ENCODE measurements around the gene MAGEA8.
A peak's percentile ranks its signal among the peaks of the same experiment; 100 is the strongest.
"Not testable (repeated sequence)": the region's sequence is repeated elsewhere in the genome, so short reads cannot be mapped to it uniquely, and the experiment has no call there.

The MAGEA8 gene, protein sequence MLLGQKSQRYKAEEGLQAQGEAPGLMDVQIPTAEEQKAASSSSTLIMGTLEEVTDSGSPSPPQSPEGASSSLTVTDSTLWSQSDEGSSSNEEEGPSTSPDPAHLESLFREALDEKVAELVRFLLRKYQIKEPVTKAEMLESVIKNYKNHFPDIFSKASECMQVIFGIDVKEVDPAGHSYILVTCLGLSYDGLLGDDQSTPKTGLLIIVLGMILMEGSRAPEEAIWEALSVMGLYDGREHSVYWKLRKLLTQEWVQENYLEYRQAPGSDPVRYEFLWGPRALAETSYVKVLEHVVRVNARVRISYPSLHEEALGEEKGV

DNA sequence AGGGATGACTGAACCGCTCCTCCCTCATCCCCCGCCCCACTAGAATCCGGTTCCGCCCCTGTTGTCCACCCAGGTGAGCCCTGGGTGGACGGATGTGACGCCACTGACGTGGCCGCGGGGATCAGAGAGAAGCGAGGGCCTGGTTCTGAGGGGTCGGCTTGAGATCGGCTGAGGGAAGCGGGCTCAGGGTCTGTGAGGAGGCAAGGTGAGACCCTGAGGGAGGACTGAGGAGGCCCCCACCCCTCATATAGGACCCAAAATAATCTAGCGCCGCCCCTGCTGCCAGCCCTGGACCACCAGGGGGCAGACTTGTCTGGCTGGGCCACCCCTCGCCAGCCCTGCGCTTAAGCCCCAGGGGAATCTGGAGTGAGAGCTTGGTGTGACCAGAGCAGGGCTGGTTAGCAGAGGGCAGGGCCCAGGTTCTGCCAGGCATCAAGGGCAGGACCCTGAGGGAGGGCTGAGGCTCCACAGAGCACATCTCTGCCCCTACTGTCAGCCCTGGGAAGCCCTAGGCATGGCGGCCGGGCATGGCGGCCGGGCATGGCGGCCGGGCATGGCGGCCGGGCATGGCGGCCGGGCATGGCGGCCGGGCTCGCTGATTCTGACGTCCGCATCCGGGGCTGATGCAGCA is at the start of gene MAGEA8:
Gene MAGEA8 (plus strand): TSS at position 103 of the 631 bp plus-strand sequence. CDS start 3,090 bp downstream, outside the sequence.
- DNase-seq (ENCODE audit: low spot score) = no peak

DNA sequence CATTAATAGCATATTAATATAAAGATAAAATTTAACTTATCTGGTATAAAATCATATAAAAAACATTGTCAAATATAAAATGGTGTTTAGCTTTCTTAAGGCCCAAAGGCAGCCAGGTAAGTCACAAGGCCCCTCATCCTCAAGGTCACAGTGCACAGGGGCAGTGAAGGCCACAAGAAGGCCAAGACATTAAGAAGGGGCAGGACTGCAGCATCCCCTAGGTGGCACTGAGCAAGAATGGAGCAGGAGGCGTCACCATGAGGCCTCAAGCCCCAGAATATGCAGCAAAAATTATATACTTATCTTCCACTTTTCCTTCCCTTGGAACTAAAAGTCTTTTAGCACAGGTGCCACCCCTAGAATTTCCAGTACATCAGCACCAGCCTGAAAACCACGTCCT is 49.5 kb upstream of the MAGEA8 start:
- no peak for DNase-seq (ENCODE audit: low spot score)

DNA sequence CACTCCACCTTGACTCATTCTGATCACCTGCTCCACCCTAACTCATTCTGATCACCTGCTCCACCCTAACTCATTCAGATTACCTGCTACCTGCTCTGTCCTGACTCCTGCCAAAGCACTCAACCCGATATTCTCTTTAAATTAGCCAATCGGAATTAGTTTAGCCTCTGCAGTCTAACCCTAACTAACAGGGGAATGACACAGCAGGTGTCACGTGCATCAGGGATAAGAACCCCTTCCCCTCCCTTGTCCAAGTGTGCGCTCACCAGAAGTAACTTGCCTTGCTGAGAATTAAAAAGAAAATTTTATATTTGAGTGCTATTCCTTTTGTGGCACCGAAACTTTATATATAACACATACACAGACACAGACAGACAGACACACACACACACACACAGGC is 44.3 kb upstream of the MAGEA8 start:
- DNase-seq (ENCODE audit: low spot score) = not testable (repeated sequence)

DNA sequence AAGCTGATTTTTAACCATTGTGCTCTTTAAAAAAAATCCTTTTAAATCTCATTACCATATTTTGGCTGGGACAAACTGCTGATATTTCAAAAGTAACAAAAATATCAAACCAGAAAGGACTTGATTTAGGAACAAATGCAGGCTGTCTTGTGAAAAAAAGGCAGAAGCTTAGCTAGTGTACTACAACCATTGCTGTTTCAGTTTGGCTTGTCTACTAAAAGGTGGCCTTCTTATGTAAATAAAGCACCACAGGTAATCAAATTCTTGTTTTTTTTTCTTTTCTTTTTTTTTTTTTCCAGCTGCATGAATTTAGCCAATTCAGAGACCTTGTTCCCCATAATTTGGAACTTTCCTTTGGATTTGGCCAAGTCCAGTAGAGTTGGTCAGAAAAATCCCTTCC is 43.8 kb upstream of the MAGEA8 start:
- no peak for DNase-seq (ENCODE audit: low spot score)

DNA sequence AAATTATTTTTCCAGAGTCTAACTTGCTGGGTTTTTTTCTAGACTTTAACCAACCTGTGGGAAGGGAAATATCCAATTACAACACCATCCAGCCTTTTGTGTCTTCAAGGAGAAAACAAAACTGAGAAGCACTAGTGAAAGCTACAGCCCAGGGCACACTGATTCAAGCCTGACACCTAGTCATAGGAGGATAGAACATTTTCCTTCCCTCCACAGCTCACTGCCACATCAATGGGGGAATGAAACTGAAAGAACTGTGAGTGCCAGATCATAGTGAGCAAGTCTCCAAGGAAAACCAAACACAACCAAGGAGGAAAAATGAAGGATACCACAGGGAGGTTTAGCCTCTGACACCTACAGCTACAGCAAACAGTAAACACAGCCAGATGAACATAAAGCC is 43.3 kb upstream of the MAGEA8 start:
- no peak for DNase-seq (ENCODE audit: low spot score)

DNA sequence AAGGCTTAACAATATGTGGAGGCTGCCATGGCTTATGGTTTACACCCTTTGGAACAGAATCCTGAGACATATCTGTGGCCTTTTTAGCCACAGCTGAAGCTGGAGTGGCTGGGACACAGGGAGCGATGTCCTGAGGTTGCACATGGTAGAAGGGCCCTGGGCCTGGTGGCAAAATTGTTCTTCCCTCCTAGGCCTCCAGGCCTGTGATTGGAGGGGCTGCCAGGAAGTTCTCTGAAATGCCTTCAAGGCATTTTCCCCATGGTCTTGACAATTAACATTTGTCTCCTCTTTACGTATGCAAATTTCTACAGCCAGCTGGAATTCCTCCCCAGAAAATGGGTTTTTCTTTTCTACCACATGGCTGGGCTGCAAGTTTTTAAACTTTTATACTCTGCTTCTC is 39.1 kb upstream of the MAGEA8 start:
- no peak for DNase-seq (ENCODE audit: low spot score)

DNA sequence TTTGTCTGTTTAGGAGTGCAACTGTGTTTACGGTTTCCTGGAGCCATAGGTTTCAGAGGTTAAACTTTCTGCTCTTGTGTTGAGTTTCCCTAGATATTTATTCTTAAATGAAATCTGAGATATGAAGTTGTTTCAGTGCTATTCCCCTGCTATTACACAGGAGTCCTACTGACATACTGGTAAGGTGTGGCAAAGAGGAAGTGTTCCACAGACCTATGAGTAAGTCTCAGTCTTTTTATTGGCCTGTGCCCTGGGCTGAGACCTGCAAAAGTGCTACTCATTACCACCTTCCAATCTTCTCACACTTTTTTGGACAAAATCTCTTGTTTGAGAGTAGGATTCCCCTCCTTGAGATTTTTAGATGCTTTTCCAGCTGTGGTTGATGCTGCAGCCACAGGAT is 35.6 kb upstream of the MAGEA8 start:
- DNase-seq (ENCODE audit: low spot score) = no peak

DNA sequence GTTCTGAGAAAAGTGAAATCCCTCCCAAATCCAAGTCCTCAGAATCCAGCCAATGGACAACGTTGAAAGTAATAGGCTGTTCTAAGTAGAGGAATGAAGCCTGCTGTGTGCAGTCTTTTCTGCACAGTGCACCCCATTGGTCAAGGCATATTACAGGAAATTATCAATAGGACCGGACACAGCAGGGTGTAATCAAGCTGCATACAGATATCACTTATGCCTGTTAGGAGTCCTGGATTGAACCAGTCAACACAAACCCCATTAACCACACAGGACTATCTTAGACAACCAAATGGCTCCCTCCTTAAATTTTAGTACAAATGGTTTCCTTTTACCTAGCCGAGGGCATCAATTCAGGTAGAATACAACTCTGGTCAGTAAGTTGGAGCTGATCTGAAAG is 34.2 kb upstream of the MAGEA8 start:
- no peak for DNase-seq (ENCODE audit: low spot score)

DNA sequence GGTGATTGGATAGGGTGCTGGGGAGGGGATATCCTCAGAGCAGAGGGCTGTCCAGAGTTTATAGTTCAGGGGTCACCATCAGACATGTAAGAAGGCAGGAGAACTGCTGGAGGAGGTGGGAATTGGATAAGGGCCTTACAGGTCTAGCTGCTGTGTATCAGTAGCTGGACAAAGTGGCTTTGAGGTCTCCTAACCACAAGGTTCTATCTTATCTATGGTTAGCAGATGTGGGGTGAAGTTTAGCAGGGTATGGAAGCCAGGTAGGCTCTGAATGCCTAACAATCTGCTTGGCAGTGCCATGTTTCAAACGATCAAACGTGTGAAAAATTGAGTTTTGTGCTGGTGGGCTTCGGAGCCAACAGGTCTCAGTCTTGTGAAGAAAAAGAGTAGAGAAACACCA is 32.1 kb upstream of the MAGEA8 start:
- no peak for DNase-seq (ENCODE audit: low spot score)

DNA sequence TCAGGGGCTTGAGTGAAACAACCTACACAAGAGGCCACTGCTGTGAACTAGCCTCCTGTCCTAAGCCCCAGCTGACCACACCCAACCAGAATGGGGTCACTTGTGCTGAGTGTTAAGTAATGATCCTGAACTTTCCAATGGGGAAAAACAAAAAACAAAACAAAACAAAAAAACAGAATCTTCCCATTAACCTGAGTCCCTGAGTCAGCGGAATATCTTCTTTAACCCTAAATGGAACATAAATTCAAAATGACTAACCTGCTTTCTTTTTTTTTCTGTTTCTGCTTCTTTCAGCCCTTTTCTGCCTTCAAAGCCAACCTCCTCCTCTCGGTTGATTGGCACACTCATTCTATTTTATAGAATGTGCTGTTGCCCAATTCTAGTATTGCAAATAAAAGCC is 31.2 kb upstream of the MAGEA8 start:
- DNase-seq (ENCODE audit: low spot score) = no peak

DNA sequence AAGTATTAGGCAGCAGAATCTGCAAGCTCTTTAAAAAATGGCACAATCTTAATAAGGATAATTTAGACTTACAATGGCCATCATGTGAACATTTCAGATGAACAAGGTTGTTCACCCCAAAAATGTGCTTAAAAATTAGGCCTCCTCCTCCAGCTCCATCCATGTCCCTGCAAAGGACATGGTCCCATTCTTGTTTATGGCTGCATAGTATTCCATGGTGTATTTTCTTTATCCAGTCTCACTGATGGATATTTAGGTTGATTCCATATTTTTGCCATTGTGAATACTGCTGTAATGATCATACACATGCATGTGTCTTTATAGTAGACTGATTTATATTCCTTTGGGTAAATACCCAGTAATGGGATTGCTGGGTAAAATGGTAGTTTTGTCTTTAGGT is 29.1 kb upstream of the MAGEA8 start:
- no peak for DNase-seq (ENCODE audit: low spot score)

DNA sequence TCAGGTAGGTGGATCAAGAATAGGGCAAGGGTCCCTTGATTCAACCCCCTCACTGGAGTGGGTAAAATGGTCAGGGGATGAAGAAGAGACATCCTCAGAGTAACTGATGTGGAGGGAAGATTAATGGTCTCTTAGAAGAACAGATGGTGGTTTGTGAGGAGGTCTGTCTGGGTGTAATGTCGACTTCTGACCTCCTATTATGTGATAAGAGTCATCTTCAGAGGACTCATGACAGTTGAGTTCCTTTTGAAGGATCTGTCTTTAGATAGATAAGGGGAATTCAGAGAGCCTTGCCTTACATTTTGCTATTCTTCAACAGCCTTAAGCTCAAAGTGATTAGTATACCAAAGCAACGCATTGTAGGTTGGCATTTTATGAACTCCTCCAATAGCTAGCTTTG is 27.1 kb upstream of the MAGEA8 start:
- DNase-seq (ENCODE audit: low spot score) = peak; percentile 1

DNA sequence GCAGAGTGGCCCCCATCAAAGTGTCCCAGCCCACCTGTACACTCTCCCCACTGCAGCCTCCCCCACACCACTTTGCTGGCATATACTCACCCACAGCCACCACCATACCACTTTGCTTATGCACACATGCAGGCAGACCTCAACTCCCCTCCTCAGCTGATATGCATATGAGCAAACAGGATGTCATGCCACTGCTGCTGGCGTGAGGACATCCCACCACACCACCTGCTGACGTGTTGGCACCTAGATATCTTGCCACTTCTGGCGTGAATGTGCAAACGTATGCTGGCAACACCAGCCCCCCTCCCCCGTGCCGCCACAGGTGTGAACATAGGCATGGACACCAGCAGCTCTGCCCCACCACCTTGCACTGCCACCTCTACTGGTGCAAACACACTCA is 22.4 kb upstream of the MAGEA8 start:
- no peak for DNase-seq (ENCODE audit: low spot score)

DNA sequence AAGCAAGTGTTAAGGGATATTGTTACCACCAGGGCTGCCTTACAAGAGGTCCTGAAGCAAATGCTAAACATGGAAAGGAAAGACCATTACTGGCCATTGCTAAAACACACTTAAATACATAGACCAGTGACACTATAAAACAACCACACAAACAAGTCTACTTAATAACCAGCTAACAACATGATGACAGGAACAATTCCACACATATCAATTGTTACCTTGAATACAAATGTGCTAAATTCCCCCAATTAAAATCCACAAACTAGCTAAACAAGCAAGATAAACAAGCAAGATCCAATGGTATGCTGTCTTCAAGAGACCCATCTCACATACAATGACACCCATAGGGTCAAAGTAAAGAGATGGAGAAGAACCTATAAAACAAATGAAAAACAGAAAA is 20.5 kb upstream of the MAGEA8 start:
- DNase-seq (ENCODE audit: low spot score) = no peak

DNA sequence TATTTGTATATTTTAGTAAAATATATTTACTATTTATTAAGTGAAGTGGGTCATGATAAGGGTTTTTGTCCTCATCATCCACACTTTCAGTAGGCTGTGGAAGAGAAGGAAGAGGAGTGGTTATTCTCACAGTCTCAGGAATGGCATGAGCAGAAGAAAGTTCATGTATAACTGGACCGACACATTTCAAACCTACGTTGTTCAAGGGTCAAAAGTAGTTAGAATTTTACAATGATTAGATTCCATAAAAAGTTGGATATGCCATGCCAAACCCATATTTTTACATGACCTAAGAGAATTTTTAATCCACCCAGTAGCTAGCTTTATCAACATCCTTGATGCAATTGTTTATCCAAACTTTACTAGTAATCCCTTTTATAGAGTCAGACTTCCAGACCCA is 15.6 kb upstream of the MAGEA8 start:
- DNase-seq (ENCODE audit: low spot score) = no peak

DNA sequence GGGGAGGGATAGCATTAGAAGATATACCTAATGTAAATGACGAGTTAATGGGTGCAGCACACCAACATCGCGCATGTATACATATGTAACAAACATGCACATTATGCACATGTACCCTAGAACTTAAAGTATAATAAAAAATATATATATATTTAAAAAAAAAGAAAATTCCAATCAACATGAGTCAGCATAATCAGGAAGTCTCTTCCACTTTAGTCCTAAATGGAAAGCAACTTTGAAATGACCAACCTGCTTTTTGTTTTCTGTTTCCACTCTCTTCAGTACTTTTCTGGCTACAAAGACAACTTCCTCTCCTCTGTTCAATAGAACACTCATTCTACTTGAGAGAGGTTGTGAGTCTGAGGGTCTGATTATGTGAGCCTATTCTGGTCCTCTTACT is 13.5 kb upstream of the MAGEA8 start:
- DNase-seq (ENCODE audit: low spot score) = no peak

DNA sequence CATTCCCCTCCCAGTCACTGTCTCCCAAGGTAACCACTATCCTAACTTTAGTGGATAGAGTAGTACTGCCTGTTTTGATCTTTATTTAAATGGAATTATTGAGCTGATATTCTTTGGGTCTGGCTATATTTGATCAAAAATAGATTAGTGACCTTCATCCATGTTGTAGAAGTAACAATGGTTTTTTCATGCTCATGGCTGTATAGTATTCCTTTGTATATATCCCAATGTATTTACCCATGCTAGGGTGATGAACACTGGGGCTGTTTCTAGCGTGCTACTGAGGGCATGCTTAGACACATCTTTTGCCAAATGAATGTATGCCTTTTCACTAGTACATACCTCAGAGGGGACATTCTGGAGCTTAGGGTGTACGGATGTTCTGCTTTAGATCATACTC is 10.1 kb upstream of the MAGEA8 start:
- DNase-seq (ENCODE audit: low spot score) = no peak

DNA sequence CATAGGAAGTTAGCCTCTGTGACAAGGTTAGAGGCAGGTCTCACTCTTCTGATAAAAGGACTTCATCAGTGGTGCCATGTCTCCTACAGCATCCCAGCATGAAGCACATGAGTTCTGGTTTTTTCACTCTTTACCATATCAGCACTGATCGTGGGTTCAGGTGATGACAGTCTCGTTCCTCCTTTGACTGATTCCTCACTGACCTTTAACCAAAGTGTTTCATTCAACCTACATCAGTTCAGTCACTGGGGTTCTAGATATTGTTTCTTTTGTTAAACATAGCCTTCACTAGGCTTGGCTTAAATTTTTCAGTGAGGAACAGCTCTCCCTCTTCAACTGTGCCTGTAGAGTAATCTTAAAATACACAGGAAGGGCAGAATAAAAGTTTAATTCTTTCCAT is 9.6 kb upstream of the MAGEA8 start:
- DNase-seq (ENCODE audit: low spot score) = no peak

DNA sequence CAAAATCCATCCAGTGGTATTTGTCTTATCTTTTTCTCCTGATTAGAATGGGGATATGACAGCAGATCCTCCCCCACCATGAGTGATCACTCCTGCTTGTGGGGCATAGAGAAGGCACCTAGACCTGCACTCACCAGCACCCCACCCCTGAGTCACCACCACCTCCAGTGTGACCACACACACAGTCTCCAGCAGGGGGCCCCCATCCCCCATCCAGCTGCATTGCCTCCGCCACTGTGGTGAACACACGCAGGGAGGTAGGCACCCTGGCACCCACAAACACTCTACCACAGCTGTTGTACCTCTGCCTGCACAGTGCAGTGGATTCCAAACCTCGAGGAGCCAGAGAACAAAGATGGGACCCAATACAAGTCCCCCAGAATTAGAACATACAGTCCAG is 9.0 kb upstream of the MAGEA8 start:
- DNase-seq (ENCODE audit: low spot score) = peak; percentile 47

DNA sequence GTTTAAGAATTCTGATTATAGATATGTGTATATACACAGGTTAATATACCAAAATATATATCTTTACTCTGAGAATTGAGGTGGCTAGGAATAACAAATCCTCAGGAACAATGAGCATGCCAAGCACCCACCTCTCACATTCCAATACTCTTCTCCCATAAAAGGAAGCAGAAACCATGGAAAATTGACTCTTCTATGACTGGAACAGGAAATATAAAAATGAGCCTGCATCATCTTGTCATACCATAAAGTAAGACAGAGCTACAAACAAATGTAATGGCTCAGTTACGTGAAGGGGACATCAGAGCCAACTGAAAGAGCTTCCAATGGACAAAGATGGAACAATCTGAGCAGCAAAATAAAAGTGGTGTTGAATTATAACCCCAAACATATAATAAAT is 3.8 kb upstream of the MAGEA8 start:
- DNase-seq (ENCODE audit: low spot score) = no peak

DNA sequence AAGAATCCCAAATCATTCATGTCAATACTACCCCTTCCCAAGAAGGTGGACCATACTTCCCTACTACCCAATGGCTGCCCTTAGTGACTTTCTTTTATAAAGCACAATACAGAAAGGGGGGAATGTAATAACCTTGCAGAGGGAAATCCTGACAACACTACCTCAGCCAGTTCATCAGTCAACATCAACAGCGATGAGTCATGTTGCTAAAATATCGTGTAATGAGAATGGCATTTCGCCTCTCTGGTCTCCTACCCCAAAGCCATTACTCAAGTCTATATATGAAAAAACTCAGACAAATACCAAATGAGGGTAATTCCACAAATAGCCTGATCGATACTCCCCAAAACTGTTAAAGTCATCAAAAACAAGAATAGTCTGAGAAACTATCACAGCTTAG is 3.3 kb upstream of the MAGEA8 start:
- no peak for DNase-seq (ENCODE audit: low spot score)

DNA sequence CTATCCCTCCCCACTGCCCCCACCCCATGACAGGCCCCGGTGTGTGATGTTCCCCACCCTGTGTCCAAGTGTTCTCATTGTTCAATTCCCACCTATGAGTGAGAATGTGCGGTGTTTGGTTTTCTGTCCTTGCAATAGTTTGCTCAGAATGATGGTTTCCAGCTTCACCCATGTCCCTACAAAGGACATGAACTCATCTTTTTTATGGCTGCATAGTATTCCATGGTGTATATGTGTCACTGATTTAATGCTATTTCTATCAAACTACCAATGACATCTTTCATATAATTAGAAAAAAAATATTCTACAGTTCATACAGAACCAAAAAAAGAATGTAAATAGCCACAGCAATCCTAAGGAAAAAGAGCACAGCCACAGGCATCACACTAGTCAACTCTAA is 9.8 kb downstream of the MAGEA8 start:
- DNase-seq (ENCODE audit: low spot score) = not testable (repeated sequence)

DNA sequence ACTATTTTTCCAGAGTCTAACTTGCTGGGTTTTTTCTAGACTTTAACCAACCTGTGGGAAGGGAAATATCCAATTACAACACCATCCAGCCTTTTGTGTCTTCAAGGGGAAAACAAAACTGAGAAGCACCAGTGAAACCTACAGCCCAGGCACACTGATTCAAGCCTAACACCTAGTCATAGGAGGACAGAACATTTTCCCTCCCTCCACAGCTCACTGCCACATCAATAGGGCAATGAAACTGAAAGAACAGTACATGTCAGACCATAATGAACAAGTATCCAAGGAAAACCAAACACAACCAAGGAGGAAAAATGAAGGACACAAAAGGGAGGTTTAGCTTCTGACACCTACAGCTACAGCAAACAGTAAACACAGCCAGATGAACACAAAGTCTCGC is 17.6 kb downstream of the MAGEA8 start:
- no peak for DNase-seq (ENCODE audit: low spot score)

Data from hematopoietic multipotent progenitor cell treated with erythropoietin and hydrocortisone succinate and interleukin-3 and kit ligand, for 15 days (in vitro differentiated cells).